Measurements from ENCODE around the gene ESPL1.

DNA sequence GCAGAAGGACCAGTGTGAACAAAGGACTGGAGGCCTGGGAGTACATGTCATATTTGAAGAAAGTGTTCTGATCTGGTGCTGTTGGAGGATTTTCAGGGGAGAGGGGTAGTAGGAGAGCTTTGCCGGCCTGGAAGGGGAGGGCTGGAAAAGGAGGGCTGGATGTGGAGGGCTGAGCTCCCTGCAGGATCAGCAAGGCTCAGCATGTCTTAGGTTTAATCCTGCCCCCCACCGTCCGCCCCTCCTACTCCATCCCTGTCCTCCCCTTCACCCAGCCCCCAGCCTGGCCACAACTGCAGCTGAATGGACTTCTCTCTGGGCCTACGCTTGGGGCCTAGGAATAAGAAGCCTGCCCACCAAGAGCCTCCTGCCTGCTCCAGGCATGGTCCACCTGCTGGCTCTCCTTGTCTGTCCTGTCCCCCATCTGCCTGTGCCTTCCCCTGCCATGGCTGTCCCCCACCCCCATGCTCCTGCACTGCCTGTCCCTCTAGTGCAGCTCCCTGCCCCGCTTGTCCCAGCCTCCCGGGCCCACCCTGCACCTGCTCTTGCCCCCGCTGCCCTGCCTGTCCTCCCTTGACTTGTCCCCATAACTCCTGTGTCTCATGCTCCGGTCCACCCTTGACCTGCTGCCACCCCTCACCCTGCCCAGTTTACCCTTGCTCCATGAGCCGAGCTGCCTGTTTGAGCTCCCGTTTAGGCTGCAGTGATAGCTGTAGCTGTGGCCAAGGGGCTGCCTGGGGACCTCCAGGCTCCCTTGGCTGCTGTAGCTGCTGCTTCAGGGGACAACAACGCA, 26.3 kb upstream of the ESPL1 start:
- TF ChIP-seq, protein P1, sequence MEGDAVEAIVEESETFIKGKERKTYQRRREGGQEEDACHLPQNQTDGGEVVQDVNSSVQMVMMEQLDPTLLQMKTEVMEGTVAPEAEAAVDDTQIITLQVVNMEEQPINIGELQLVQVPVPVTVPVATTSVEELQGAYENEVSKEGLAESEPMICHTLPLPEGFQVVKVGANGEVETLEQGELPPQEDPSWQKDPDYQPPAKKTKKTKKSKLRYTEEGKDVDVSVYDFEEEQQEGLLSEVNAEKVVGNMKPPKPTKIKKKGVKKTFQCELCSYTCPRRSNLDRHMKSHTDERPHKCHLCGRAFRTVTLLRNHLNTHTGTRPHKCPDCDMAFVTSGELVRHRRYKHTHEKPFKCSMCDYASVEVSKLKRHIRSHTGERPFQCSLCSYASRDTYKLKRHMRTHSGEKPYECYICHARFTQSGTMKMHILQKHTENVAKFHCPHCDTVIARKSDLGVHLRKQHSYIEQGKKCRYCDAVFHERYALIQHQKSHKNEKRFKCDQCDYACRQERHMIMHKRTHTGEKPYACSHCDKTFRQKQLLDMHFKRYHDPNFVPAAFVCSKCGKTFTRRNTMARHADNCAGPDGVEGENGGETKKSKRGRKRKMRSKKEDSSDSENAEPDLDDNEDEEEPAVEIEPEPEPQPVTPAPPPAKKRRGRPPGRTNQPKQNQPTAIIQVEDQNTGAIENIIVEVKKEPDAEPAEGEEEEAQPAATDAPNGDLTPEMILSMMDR (IDR thresholded peaks at IDR 0.05), result no peak
- TF ChIP-seq, protein P2, sequence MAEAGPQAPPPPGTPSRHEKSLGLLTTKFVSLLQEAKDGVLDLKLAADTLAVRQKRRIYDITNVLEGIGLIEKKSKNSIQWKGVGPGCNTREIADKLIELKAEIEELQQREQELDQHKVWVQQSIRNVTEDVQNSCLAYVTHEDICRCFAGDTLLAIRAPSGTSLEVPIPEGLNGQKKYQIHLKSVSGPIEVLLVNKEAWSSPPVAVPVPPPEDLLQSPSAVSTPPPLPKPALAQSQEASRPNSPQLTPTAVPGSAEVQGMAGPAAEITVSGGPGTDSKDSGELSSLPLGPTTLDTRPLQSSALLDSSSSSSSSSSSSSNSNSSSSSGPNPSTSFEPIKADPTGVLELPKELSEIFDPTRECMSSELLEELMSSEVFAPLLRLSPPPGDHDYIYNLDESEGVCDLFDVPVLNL (CRISPR knock-in tag; IDR thresholded peaks at IDR 0.05; ENCODE audit: borderline replicate concordance, low read depth), result no peak
- TF ChIP-seq, protein P3, sequence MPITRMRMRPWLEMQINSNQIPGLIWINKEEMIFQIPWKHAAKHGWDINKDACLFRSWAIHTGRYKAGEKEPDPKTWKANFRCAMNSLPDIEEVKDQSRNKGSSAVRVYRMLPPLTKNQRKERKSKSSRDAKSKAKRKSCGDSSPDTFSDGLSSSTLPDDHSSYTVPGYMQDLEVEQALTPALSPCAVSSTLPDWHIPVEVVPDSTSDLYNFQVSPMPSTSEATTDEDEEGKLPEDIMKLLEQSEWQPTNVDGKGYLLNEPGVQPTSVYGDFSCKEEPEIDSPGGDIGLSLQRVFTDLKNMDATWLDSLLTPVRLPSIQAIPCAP (CRISPR knock-in tag; IDR thresholded peaks at IDR 0.05), result no peak
- no peak for TF ChIP-seq KAT7 (CRISPR knock-in tag; IDR thresholded peaks at IDR 0.05; ENCODE audit: borderline replicate concordance)
- no peak for TF ChIP-seq CREM (CRISPR knock-in tag; IDR thresholded peaks at IDR 0.05)
- TF ChIP-seq ZBTB21 (CRISPR knock-in tag; IDR thresholded peaks at IDR 0.05; ENCODE audit: borderline replicate concordance), result no peak
- TF ChIP-seq, protein P4, sequence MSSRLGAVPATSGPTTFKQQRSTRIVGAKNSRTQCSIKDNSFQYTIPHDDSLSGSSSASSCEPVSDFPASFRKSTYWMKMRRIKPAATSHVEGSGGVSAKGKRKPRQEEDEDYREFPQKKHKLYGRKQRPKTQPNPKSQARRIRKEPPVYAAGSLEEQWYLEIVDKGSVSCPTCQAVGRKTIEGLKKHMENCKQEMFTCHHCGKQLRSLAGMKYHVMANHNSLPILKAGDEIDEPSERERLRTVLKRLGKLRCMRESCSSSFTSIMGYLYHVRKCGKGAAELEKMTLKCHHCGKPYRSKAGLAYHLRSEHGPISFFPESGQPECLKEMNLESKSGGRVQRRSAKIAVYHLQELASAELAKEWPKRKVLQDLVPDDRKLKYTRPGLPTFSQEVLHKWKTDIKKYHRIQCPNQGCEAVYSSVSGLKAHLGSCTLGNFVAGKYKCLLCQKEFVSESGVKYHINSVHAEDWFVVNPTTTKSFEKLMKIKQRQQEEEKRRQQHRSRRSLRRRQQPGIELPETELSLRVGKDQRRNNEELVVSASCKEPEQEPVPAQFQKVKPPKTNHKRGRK (CRISPR knock-in tag; IDR thresholded peaks at IDR 0.05; ENCODE audit: borderline replicate concordance), result no peak
- no peak for TF ChIP-seq CREB1 (CRISPR knock-in tag; IDR thresholded peaks at IDR 0.05)
- no peak for TF ChIP-seq NR3C1 (CRISPR knock-in tag; conservative IDR thresholded peaks at IDR 0.05; ENCODE audit: low read depth)
- TF ChIP-seq HMGA2 (CRISPR knock-in tag; IDR thresholded peaks at IDR 0.05), result no peak
- TF ChIP-seq, protein P5, sequence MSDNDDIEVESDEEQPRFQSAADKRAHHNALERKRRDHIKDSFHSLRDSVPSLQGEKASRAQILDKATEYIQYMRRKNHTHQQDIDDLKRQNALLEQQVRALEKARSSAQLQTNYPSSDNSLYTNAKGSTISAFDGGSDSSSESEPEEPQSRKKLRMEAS (CRISPR knock-in tag; IDR thresholded peaks at IDR 0.05), result no peak
- TF ChIP-seq ZNF138 (CRISPR knock-in tag; conservative IDR thresholded peaks at IDR 0.05), result no peak
- TF ChIP-seq, protein P6, sequence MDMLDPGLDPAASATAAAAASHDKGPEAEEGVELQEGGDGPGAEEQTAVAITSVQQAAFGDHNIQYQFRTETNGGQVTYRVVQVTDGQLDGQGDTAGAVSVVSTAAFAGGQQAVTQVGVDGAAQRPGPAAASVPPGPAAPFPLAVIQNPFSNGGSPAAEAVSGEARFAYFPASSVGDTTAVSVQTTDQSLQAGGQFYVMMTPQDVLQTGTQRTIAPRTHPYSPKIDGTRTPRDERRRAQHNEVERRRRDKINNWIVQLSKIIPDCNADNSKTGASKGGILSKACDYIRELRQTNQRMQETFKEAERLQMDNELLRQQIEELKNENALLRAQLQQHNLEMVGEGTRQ (CRISPR knock-in tag; IDR thresholded peaks at IDR 0.05), result no peak

Data from WTC11 (cell line).